ENCODE data around the gene EFNA1. TPM values are rescaled to one million over a fixed set of nuclear protein-coding genes. Genes with fewer than 3 reads are reported as not detected.

The EFNA1 gene, protein sequence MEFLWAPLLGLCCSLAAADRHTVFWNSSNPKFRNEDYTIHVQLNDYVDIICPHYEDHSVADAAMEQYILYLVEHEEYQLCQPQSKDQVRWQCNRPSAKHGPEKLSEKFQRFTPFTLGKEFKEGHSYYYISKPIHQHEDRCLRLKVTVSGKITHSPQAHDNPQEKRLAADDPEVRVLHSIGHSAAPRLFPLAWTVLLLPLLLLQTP
- polyA plus RNA-seq (ENCODE audit: insufficient read length) = 20.6 TPM

DNA sequence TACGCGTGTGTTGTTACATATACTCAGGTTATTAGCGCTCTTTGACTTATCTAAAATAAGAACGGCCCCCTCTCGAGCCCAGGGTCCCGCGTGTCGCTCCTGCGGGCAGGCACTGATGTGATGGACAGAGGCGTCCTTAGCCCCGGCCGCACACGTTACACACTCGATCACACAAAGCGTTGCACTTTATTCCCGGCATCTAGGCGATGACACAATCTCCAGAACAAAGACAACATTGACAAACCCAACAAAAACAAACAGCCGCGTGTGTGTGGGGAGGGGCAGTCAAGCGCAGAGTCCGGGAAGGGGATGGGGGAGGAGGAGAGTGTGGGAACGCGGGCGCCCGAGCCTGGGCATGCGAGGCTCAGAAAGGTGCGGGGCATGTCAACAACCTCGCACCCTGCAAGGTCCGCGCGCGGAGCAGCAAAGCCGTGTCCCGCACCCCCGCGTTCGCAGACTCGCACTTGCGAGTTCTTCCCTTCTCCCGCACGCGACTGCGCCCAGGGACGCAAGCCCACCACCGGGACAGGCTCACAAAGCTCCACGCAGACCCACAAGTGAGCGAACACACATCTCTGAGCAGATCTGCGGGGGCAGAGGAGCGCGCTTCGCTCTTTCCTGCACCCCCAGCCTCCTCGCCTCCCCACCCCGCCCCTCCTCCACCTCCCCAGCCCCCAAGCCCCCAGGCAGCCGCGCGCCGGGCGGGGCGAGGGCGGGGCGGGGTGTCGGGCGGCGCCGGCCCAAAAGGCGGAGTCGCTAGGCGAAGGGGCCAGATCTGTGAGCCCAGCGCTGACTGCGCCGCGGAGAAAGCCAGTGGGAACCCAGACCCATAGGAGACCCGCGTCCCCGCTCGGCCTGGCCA is at the start of gene EFNA1:
EFNA1 (plus strand) TSS at position 772 of the 862 bp plus-strand sequence. CDS start 102 bp downstream, outside the sequence.
- DNase-seq (ENCODE audit: low read depth) = no peak

DNA sequence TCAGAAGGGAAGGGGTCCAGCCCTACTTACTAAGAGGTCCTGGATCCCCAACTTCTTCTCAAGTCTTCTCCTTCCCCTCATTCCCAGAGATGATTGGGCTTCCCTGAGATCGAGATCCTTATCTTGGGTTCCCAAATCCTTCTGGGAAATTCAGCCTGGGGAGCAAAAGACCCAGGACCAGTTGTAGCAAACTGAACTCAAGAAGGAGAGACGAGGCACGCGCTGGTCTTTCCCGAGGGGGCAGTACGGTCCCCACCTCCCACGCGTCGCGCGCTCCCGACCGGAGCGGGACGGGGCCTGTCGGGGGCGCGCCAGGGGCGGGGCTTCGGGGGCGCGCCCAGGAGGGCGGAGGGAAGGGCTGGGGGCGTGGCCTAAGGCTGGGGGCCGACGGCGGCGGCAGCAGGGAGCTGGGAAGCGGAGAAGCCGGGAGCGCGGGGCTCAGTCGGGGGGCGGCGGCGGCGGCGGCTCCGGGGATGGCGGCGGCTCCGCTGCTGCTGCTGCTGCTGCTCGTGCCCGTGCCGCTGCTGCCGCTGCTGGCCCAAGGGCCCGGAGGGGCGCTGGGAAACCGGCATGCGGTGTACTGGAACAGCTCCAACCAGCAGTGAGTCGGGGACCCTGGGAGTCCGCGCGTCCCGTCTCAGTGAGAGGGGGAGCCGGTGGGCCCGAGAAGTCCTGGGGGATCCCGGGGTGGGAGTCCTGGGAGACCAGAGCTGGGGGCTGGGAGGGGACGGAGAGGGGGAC is 49.0 kb upstream of the EFNA1 start, which contains the start of gene EFNA3:
EFNA3 (plus strand) TSS at position 369 of the 741 bp plus-strand sequence; CDS start at position 474, 105 bp downstream.
- DNase-seq (ENCODE audit: low read depth) = no peak

DNA sequence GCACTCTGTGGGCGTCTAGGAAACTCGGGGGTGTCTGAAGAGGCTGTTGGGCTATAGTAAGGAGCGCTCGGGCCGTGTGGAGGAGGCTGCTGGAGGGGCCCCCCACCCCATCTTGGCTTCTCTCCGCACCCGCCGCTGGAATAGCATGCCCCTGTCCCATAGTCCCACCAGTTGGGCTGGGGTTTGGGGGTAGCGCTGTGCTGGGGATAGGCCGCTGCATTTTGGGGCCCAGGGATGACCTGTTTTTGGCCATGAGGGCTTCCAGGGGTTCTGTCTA is 48.5 kb upstream of the EFNA1 start:
- DNase-seq (ENCODE audit: low read depth) = no peak

DNA sequence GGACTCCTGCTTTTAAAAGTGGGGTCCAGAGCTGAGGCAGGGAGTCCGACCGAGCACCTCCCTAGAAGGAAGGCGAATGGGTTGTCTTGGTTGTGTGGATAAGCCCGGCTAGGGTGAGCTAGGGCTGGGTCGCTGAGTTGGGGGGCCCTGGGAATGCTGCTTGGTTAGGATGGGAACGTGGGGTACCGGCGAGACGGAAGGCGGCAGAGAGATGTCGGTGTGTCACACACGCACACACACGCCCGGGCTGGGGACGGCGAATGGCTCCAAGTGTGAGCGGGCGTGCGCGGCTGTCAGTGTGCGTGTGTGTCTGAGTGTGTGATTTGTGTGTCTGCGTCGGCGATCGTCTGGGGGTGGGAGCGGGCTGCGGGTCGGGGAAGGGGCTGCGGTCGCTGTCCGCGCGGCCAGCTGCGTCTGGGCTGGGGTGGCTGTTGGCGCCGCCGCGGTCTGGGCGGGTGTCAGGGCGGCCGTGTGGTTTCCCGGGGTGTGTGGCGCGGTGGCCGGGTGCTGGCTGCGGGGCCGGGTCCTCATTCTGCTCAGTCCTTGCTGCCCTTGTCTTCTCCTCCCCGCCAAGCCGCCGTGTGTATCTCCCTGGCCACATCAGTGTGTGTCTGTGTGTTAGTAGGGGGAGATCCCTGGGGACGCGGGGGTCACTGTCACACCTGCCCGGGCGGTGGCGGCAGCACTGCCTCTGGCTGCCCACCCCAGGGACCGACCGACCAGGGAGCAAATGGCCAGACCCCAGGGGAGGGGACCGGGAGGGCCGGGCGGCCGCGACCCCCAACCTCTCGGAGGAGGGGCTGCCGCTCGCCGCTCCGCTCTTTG is 48.0 kb upstream of the EFNA1 start:
- DNase-seq (ENCODE audit: low read depth) = no peak

DNA sequence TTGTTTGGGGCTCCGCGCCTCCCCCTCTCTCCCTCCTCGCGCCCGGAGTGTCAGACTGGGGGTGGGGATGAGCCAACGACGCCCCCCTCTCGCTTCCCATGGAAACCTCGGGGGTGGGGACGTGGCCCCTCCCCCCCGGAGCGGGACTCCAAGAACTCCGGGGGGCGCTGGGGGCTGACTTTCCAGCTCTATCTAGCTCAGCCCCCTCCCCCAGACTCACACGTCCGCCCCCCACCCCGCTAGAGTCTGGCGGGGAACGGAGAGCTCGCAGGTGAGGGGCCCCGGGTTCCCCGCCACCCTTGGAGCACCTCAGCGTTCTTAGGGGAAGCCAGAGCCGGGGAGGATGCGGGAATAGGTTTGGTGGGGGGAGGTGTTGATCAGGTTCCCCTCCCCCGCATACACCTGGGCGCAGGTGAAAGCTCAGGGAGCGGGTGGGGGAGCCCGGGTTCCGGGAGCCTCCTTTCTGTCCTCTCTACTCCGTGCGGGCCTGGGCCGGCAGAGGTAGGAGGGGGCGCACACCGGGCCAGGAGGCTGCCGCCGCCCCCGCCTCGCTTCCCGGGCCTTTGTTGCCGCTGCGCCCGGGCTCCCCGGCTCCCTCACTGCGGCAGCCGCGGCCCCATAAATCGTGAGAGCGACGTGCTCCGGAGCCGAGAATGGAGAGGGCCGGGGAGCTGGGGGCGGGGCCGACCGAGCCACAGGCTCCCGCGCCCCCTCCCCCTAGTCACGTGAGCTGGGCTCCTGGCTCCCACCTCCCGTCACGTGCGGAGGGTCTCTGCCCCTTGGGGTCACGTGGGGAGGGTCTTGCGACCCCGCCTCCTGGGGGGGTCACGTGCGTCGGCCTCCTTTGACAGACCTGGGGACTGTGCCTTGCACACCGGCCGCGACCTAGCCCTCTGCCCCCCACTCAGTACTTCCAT is 47.1 kb upstream of the EFNA1 start:
- DNase-seq (ENCODE audit: low read depth) = no peak

DNA sequence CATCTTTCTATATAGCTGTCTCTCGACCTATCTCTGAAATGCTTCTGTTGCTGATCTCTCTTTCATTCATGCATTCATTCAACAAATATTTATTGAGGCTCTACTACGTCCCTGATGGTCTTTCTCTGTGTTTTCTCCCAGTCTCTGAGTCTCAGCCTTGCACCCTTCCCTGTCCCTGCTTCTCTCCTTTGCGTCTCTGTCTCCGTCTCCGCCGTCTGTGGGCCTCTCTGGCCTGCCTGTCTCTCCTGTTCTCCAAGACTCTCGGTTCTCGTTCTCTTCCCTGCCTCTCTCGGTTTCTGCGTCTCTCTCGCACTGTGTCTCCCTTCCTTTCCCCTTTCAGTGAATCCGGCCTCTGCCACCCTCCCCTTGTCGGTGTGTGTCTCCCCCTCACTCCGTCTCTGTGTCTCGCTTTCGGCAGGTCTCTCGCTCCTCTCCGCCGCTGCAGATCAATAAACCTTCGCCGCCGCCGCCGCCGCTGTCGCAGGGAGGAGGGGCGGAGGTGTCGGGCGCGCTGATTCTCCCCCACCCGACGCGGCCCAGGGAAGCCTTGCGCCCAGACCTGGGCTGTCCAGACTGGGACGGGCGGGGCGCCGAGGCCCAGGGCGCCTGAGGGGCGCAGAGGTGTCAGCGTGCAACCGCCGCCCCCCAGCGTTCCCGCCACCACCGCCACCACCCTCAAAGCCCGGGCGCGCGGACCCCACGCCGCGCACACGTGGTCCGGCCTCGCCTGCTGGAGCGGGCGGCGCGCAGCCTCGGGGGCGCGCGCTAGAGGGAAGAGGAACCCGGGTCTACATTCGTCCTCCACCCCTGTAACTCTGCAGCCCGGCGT is 46.0 kb upstream of the EFNA1 start:
- no peak for DNase-seq (ENCODE audit: low read depth)

DNA sequence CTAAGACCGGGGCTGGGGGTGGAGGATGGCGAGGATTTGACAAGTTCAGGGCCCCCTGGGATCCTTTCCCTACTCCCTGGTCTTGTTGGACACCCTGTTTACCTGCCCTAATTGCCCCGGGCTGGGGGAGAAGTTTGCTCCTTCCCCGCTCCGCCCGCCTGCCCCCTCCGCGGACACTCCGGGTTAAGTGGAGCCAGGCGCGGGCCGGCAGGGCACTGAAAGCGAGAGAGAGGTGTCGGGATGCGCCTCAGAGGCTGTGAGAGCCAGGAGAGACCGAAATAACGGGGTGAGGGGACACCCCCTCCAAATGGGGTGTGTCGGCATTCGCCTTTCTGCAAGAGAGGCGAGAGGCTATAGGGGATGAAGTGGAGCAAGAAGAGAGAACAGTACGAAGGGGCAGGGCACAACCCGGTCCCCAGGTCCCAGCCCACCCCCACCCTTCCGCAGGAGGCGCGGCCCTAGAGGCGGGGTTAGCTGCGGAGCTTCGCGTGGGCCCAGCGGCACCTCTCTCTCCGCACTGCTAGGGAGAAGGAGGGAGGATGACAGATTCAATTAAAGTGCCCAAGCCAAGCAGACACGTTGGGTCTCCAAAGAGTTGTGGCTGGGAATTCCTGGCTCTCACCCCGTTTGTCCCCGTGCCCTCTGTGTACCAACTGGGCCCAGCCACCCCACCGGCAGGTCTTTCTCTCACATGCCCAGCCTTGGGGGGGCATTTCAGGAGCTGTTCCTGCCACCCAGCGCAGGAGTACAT is 45.2 kb upstream of the EFNA1 start:
- no peak for DNase-seq (ENCODE audit: low read depth)

DNA sequence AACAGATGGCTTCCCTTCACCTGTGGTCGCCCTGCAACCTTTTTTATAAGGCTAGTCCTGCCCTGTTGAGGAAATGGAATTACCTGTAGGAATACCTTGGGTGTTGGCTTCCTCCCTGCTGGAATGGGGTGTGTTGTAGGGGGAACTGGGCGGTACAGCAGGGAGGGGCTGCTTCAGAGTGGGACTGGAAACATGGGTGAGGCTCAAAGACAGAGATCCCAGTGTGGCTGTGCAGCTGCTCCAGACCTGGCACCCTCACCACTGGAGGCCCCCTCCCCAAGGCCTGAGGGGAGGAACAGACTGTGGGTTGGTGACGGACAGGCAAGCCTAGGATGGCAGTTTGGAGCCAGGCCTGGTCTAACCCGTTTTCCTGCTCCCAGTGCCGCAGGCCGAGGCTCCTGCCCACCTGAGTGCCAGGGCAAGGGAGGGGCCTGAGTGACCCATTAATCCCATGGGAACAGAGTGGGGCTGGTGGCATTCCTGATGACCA is 44.6 kb upstream of the EFNA1 start:
- DNase-seq (ENCODE audit: low read depth) = no peak

DNA sequence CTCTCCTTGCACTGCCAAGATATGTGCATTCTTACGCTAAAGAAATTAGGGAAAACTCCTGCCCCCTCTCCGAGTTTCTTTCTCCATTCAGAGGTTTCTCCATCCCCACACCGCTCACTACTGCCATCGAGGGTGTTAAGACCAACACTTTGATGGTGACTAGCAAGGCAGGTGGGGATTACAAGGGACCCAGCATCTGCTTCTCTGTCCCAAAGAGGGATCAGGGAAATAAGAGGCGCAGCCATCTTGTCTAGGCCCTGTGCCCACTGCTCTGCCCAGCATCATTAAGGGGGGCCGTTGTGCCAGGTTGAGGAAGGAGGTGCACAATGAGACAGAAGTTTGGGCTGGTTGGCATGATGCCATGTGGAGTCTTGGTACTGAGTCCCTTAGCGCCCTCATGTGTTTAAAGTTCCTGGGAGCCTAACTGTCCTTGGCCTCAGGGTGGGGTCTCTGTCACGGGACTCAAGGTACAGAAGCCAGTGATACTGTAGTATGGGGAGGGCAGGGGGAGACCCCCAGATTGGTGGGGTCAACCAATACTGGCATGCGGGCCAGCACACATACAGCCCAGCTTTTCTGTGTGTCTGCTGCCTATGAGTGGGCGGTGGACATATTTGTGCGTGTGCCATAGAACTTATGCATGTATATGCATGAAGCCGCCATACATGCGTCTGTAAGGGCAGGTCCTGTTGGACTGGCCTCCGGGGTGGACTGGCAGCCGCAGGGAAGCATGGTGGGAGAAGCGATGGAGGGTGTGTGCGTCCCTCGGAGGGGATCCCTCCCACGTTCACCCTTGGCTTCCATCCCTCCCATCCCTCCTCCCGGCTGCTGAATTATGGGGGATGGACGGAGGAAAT is 43.6 kb upstream of the EFNA1 start:
- DNase-seq (ENCODE audit: low read depth) = no peak

DNA sequence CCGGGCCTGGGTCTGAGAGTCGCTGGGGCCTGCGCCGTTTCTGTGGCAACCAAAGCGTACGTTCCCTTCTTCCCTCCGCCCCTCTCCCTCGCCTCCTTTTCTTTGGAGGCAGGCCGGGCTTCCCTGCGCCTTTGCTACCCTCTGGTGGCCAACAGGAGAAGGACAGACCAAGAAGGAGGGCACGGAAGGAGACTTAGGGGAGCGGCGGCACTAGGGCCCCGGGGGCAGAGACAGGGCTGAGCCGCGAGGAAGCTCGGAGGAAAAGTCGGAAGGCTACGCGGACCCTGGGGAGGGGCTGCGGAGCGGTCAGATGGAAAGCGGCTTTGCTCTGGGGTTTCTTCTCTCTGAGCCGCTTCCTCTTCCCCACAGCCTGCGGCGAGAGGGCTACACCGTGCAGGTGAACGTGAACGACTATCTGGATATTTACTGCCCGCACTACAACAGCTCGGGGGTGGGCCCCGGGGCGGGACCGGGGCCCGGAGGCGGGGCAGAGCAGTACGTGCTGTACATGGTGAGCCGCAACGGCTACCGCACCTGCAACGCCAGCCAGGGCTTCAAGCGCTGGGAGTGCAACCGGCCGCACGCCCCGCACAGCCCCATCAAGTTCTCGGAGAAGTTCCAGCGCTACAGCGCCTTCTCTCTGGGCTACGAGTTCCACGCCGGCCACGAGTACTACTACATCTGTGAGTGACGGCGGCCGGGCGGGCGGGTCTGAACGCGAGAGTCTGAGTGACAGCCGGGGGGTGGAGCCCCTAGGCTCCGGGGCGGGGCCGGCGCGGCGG is 42.8 kb upstream of the EFNA1 start:
- peak; percentile 86 for DNase-seq (ENCODE audit: low read depth)

DNA sequence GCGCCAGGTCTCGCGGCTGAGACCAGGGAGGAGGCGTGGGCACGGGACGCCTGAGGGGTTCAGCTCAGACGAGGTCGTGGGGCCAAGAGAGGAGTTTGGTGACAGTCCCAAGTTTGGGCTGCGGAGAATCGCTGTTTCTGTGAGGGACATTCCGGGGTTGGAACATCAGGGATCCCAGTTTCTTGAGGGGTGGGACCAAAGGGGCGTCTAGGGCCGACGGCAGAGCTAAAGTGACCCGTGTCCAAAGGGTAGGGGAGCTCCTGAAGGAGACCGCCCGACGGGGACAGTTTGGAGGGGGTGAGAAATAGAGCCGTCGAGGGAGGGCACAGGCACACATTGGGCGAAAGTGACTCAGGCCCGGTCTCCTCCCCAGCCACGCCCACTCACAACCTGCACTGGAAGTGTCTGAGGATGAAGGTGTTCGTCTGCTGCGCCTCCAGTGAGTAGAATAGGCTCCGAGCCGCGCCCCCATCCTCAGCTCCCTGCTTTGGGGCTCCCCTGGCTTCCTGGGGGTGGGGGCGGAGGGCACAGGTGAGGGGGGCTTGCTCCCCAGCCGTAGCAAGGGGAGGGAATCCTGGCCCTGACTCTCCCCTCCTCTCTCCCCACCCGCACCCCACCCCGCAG is 42.1 kb upstream of the EFNA1 start:
- no peak for DNase-seq (ENCODE audit: low read depth)

DNA sequence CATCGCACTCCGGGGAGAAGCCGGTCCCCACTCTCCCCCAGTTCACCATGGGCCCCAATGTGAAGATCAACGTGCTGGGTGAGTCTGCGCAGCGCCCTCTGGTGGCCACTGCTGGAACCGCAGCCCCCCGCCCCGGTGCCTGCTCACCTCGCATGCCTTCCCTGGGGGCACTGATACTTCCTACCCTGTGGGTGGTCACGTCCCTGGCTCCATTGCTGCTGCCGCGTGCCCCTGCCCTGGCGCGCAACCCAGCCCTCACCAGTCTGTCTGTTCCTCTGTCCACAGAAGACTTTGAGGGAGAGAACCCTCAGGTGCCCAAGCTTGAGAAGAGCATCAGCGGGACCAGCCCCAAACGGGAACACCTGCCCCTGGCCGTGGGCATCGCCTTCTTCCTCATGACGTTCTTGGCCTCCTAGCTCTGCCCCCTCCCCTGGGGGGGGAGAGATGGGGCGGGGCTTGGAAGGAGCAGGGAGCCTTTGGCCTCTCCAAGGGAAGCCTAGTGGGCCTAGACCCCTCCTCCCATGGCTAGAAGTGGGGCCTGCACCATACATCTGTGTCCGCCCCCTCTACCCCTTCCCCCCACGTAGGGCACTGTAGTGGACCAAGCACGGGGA is 41.4 kb upstream of the EFNA1 start:
- DNase-seq (ENCODE audit: low read depth) = no peak

DNA sequence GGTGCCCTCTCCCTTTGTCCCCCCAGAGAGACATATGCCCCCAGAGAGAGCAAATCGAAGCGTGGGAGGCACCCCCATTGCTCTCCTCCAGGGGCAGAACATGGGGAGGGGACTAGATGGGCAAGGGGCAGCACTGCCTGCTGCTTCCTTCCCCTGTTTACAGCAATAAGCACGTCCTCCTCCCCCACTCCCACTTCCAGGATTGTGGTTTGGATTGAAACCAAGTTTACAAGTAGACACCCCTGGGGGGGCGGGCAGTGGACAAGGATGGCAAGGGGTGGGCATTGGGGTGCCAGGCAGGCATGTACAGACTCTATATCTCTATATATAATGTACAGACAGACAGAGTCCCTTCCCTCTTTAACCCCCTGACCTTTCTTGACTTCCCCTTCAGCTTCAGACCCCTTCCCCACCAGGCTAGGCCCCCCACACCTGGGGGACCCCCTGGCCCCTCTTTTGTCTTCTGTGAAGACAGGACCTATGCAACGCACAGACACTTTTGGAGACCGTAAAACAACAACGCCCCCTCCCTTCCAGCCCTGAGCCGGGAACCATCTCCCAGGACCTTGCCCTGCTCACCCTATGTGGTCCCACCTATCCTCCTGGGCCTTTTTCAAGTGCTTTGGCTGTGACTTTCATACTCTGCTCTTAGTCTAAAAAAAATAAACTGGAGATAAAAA is 40.7 kb upstream of the EFNA1 start:
- no peak for DNase-seq (ENCODE audit: low read depth)

DNA sequence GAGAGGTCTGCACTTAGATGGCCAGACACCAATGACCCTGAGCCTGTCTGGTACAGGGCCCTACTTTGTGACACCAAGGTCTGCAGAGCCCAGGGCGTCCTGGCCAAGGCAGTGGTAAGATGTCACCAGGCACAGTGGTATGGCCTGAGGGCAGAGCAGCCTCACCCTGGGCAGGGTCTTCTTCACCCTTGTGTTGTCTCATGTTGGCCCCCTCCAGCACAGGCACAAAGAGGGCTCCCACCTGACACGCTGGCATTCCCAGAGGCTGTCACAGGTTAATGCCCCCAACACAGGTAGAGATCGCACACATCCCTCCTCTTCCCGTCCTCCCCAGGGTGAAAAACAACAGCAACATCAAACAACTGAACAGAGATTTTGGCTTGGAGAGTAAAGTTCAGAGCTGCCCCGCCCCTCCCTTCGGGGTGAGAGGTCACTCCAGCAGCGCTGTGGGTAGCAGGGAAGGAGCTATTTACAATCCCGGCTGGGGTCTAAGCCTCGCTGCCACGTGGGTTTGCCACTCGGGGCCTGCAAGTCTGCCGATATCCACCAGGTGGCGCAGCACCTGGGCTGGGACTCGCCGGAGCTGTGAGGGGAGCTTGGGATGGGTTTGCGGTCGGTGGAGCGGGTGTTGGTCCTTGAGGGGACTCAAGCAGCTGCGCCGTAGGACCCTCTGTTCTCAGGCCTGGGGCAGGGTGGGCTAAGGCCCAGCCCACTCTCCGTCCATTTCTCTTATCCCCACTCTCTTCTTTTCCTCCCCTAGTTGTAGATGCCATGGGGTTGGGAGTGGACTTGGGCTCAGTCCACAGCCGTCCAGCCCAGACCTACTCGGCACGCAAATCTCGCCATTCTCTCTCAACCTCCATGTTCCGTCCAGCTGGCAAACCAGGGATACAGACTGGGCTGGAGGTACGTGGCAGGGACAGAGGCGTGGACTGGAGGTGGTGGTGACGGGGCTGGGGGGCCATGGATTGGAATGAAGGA is 36.3 kb upstream of the EFNA1 start:
- no peak for DNase-seq (ENCODE audit: low read depth)

Measured in forelimb muscle (tissue), 1 donor.